GM19372 (cell line): Measurements from ENCODE around the gene MAGI1.
"Not testable (repeated sequence)": the region's sequence is repeated elsewhere in the genome, so short reads cannot be mapped to it uniquely, and the experiment has no call there.

Source experiments
- ATAC-seq: cut with Tn5 transposase; IDR thresholded peaks from one replicate; pipeline ENCODE4 v1.9.1; 2021; ENCODE audit warnings: mild to moderate bottlenecking, low read depth, moderate library complexity; ENCODE audit not compliant: unreplicated experiment

Gene MAGI1

GRCh38 chr3:65914740-65915367 lies 123.9 kb downstream of the MAGI1 start:
- no peak for ATAC-seq

- no peak for ATAC-seq
Observed at GRCh38 chr3:65914032-65914739, 124.5 kb downstream of the MAGI1 start.

DNA sequence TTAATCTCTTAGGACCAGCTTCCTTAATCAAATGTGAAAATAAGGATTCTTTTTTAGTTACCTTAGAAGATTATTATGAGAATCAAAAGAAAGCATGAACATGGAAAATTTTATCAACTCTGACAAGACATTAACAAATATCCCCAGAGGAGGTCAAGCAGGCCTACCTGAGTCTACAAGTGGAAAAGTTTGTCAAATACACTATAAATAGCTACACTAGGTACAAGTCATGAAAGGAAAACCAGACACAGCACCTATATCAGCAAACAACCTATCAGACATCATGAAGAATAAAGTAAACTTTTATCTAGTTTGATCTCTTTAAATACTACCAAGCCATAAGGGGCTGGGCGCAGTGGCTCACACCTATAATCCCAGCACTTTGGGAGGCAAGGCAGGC lies 126.1 kb downstream of the MAGI1 start:
- ATAC-seq: no peak

- no peak for ATAC-seq
Observed at GRCh38 chr3:65908588-65908987, 130.1 kb downstream of the MAGI1 start.

- no peak for ATAC-seq
Observed at GRCh38 chr3:65907232-65908130, 131.2 kb downstream of the MAGI1 start.

GRCh38 chr3:65905771-65906170 lies 132.9 kb downstream of the MAGI1 start:
- ATAC-seq: no peak

DNA sequence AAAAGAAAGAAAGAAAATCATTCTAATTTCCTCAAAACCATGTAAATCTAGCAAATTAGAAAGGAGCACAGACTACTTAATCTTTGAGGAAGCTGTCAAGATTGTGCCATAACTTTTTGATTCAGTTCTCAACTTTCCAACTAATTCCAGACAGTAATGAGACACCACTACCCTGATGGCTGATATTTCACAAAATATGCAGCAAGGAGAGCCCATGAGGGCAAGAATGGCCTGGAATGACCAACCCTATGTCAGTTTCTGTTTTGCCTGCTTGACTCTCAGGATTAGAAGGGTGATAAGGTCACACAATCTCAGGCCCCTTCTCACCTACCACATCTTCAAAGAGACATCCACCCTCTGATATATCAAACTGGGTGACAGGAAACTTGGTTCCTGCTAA lies 134.7 kb downstream of the MAGI1 start:
- no peak for ATAC-seq

GRCh38 chr3:65902304-65902793 lies 136.4 kb downstream of the MAGI1 start:
- ATAC-seq: no peak

DNA sequence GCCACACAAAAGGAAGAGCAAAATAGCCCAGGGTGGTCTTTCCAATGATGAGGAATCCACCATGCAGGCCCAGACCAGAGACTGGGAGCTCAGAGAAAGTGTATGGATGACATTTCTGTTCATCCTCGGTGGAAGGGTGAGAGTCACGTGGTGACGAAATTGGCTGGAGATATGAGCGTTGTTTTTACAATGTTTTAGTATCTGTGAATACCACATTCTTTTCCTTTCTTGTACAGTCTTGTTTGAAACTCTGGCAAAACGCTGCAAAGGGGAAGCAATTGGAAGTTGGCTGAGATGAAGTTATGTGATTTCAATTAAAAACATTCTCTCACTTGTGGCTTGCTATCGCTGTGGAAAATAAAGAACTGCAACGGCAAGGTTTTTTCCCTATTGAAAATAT lies 137.5 kb downstream of the MAGI1 start:
- ATAC-seq: no peak

- ATAC-seq: no peak
Observed at GRCh38 chr3:65899226-65899625, 139.5 kb downstream of the MAGI1 start.

- no peak for ATAC-seq
Observed at GRCh38 chr3:65897766-65898165, 141.0 kb downstream of the MAGI1 start.

DNA sequence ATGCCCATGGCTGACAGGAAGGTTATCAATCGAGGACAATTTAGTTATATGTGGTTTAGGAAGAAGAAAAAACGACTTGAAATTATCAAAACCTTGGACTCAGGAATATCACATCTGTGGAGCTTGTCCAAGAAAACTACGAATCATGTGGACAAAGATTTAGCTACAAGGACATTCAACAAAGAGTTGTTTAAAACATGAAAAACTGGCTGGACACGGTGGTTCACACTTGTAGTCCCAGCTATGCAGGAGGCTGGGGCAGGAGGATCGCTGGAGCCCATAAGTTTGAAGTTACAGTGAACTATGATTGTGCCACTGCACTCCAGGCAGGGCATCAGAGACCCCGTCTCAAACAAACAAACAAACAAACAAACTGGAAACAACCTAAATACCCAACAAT lies 142.4 kb downstream of the MAGI1 start:
- ATAC-seq: no peak

- no peak for ATAC-seq
Observed at GRCh38 chr3:65894679-65895453, 143.9 kb downstream of the MAGI1 start.

DNA sequence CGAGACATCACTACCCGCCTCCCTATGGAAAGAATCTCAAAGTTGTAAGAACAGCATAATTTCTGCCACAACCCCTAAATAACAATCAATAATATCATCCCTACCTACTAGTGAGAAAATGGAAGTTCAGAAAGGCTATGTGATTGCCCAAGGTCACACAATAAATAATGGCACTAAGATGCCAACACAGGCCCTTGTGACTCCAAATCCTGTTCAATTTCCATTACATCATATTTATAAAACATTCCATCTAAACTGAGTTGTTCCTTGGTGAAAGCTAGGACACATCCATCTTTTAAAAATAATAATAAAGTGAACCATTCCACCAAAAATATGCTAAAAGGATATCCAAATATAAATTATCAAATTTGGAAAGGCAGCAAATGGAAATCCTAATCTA lies 144.6 kb downstream of the MAGI1 start:
- no peak for ATAC-seq

- ATAC-seq: no peak
Observed at GRCh38 chr3:65893631-65894030, 145.1 kb downstream of the MAGI1 start.

DNA sequence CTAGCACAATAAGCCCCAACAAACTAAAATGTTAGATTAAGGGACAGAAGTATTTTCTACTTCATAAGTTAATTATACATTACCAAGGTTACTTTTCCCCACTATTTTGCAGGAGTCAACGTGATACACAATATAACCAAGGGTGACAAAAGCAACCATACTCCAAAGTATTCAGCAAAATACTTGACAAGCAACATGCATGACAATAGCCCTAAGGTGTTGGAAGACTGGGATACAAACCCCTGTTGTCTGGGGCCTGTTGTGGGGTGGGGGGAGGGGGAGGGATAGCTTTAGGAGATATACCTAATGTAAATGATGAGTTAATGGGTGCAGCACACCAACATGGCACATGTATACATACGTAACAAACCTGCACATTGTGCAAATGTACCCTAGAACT lies 147.2 kb downstream of the MAGI1 start:
- not testable (repeated sequence) for ATAC-seq

GRCh38 chr3:65890328-65890727 lies 148.4 kb downstream of the MAGI1 start:
- ATAC-seq: no peak

DNA sequence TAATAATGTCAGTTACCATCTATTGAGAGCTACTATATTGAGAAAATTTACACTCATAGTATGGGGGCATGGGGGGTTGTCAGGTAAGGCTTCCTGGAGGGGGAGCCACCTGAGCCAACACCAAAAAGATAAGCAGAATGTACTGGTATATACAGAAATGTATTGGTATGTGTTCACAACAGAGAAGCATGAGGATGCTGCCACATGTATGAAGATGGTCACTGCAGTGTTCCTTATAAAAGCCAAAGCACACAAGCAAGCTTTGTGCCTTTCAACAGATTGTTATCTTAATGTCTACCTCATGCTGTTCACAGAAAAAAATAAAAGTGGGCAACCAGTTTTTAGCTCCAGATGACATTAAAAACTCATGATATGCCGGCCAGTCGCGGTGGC lies 149.0 kb downstream of the MAGI1 start:
- ATAC-seq: no peak

GRCh38 chr3:65888980-65889706 lies 149.6 kb downstream of the MAGI1 start:
- ATAC-seq: no peak

GRCh38 chr3:65888196-65888595 lies 150.5 kb downstream of the MAGI1 start:
- no peak for ATAC-seq
